ENCODE data around the gene SLC17A3.
A peak's percentile ranks its signal among the peaks of the same experiment; 100 is the strongest.

SLC17A3 gene

DNA sequence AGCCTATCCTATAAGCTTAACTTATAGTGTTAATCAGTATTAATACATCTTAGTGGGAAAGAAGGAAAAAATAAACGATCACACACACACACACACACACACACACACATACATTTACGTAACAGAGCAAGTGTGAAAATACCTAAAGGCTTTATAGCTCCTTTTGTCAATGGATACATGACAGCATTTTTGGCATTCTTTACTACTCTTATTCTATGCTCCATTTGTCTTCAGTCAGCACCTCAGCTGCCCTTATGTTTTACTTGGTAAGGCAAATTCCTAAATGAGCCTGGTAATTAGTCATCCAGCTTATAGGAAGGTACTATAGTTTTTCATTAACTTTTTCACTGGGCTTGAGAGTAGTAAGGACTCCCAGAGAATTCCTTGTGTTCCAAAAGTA lies 25.1 kb upstream of the SLC17A3 start:
- no peak overlapping the region for H3K9ac ChIP-seq (ENCODE audit: insufficient read length, low read depth)
- H3K36me3 ChIP-seq (ENCODE audit: insufficient read depth, insufficient read length, low read length), result no peaks in the 10 kb centered on the region
- H3K27me3 ChIP-seq (ENCODE audit: insufficient read depth, insufficient read length), result no peaks in the 10 kb centered on the region
- H3K9me3 ChIP-seq (ENCODE audit: insufficient read depth, low read length), result no peaks in the 10 kb centered on the region
- H3K4me3 ChIP-seq (ENCODE audit: insufficient read length, low read depth), result no peak overlapping the region
- peak; percentile 38 for DNase-seq (ENCODE audit: low read depth, low spot score)
- no peak for TF ChIP-seq YY1 (IDR thresholded peaks at IDR 0.05; ENCODE audit: insufficient read depth, insufficient read length)
- TF ChIP-seq ZNF274 (IDR thresholded peaks at IDR 0.05; ENCODE audit: low read depth, low read length), result no peak
- TF ChIP-seq SUZ12 (IDR thresholded peaks at IDR 0.05; ENCODE audit: extremely low read depth, insufficient read depth, insufficient read length), result no peak
- H3K4me1 ChIP-seq (ENCODE audit: insufficient read depth, insufficient read length), result no peaks in the 10 kb centered on the region

GRCh38 chr6:25898289-25898977 lies 24.4 kb upstream of the SLC17A3 start:
- TF ChIP-seq YY1 (IDR thresholded peaks at IDR 0.05; ENCODE audit: insufficient read depth, insufficient read length) (no peak), SUZ12 (IDR thresholded peaks at IDR 0.05; ENCODE audit: extremely low read depth, insufficient read depth, insufficient read length) (no peak), ZNF274 (IDR thresholded peaks at IDR 0.05; ENCODE audit: low read depth, low read length) (no peak)
- Histone ChIP-seq H3K36me3 (ENCODE audit: insufficient read depth, insufficient read length, low read length) (no peaks in the 10 kb centered on the region), H3K9me3 (ENCODE audit: insufficient read depth, low read length) (no peaks in the 10 kb centered on the region), H3K4me1 (ENCODE audit: insufficient read depth, insufficient read length) (no peaks in the 10 kb centered on the region), H3K27me3 (ENCODE audit: insufficient read depth, insufficient read length) (no peaks in the 10 kb centered on the region), H3K9ac (ENCODE audit: insufficient read length, low read depth) (no peak overlapping the region), H3K4me3 (ENCODE audit: insufficient read length, low read depth) (no peak overlapping the region)
- DNase-seq (ENCODE audit: low read depth, low spot score), result no peak

GRCh38 chr6:25896252-25896651 lies 22.2 kb upstream of the SLC17A3 start:
- Histone ChIP-seq H3K9me3 (ENCODE audit: insufficient read depth, low read length) (no peaks in the 10 kb centered on the region), H3K9ac (ENCODE audit: insufficient read length, low read depth) (no peak overlapping the region), H3K4me3 (ENCODE audit: insufficient read length, low read depth) (no peak overlapping the region), H3K4me1 (ENCODE audit: insufficient read depth, insufficient read length) (no peaks in the 10 kb centered on the region), H3K27me3 (ENCODE audit: insufficient read depth, insufficient read length) (no peaks in the 10 kb centered on the region), H3K36me3 (ENCODE audit: insufficient read depth, insufficient read length, low read length) (no peaks in the 10 kb centered on the region)
- DNase-seq (ENCODE audit: low read depth, low spot score), result no peak
- TF ChIP-seq SUZ12 (IDR thresholded peaks at IDR 0.05; ENCODE audit: extremely low read depth, insufficient read depth, insufficient read length) (no peak), ZNF274 (IDR thresholded peaks at IDR 0.05; ENCODE audit: low read depth, low read length) (no peak), YY1 (IDR thresholded peaks at IDR 0.05; ENCODE audit: insufficient read depth, insufficient read length) (no peak)

- no peak for DNase-seq (ENCODE audit: low read depth, low spot score)
Observed at GRCh38 chr6:25895771-25896170, 21.7 kb upstream of the SLC17A3 start.

DNA sequence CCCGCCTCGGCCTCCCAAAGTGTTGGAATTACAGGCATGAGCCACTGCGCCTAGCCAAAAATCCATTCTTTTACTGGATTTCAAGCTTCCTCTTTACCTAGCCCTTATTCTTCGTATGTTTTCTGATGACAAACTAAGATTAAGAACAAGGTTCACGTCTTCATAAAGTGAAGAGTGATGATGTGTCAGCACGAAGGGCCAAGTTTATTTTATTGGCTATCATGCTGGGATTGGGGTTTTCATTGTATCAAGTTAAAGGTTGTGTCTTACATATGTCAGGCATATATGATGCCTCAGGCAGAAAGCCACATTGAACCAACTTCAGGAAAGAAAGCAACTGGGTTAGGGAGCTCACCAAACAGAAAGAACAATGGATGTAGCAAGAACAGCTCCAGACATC lies 19.7 kb upstream of the SLC17A3 start:
- H3K9ac ChIP-seq (ENCODE audit: insufficient read length, low read depth), result no peak overlapping the region
- H3K4me3 ChIP-seq (ENCODE audit: insufficient read length, low read depth), result no peak overlapping the region
- no peaks in the 10 kb centered on the region for H3K36me3 ChIP-seq (ENCODE audit: insufficient read depth, insufficient read length, low read length)
- H3K9me3 ChIP-seq (ENCODE audit: insufficient read depth, low read length), result no peaks in the 10 kb centered on the region
- no peaks in the 10 kb centered on the region for H3K4me1 ChIP-seq (ENCODE audit: insufficient read depth, insufficient read length)
- no peak for DNase-seq (ENCODE audit: low read depth, low spot score)
- no peak for TF ChIP-seq YY1 (IDR thresholded peaks at IDR 0.05; ENCODE audit: insufficient read depth, insufficient read length)
- TF ChIP-seq SUZ12 (IDR thresholded peaks at IDR 0.05; ENCODE audit: extremely low read depth, insufficient read depth, insufficient read length), result no peak
- no peak for TF ChIP-seq ZNF274 (IDR thresholded peaks at IDR 0.05; ENCODE audit: low read depth, low read length)
- no peaks in the 10 kb centered on the region for H3K27me3 ChIP-seq (ENCODE audit: insufficient read depth, insufficient read length)

More at GRCh38 chr6:25895771-25896170, 21.7 kb upstream of the SLC17A3 start:
- Histone ChIP-seq H3K9ac (ENCODE audit: insufficient read length, low read depth) (no peak overlapping the region), H3K27me3 (ENCODE audit: insufficient read depth, insufficient read length) (no peaks in the 10 kb centered on the region), H3K9me3 (ENCODE audit: insufficient read depth, low read length) (no peaks in the 10 kb centered on the region), H3K36me3 (ENCODE audit: insufficient read depth, insufficient read length, low read length) (no peaks in the 10 kb centered on the region), H3K4me3 (ENCODE audit: insufficient read length, low read depth) (no peak overlapping the region), H3K4me1 (ENCODE audit: insufficient read depth, insufficient read length) (no peaks in the 10 kb centered on the region)
- TF ChIP-seq SUZ12 (IDR thresholded peaks at IDR 0.05; ENCODE audit: extremely low read depth, insufficient read depth, insufficient read length) (no peak), YY1 (IDR thresholded peaks at IDR 0.05; ENCODE audit: insufficient read depth, insufficient read length) (no peak), ZNF274 (IDR thresholded peaks at IDR 0.05; ENCODE audit: low read depth, low read length) (no peak)

- Histone ChIP-seq H3K4me1 (ENCODE audit: insufficient read depth, insufficient read length) (no peaks in the 10 kb centered on the region), H3K27me3 (ENCODE audit: insufficient read depth, insufficient read length) (no peaks in the 10 kb centered on the region), H3K9ac (ENCODE audit: insufficient read length, low read depth) (no peak overlapping the region), H3K36me3 (ENCODE audit: insufficient read depth, insufficient read length, low read length) (no peaks in the 10 kb centered on the region), H3K4me3 (ENCODE audit: insufficient read length, low read depth) (no peak overlapping the region), H3K9me3 (ENCODE audit: insufficient read depth, low read length) (no peaks in the 10 kb centered on the region)
- no peak for TF ChIP-seq SUZ12 (IDR thresholded peaks at IDR 0.05; ENCODE audit: extremely low read depth, insufficient read depth, insufficient read length)
- no peak for TF ChIP-seq YY1 (IDR thresholded peaks at IDR 0.05; ENCODE audit: insufficient read depth, insufficient read length)
- TF ChIP-seq ZNF274 (IDR thresholded peaks at IDR 0.05; ENCODE audit: low read depth, low read length), result no peak
- no peak for DNase-seq (ENCODE audit: low read depth, low spot score)
Observed at GRCh38 chr6:25892877-25893276, 18.8 kb upstream of the SLC17A3 start.

DNA sequence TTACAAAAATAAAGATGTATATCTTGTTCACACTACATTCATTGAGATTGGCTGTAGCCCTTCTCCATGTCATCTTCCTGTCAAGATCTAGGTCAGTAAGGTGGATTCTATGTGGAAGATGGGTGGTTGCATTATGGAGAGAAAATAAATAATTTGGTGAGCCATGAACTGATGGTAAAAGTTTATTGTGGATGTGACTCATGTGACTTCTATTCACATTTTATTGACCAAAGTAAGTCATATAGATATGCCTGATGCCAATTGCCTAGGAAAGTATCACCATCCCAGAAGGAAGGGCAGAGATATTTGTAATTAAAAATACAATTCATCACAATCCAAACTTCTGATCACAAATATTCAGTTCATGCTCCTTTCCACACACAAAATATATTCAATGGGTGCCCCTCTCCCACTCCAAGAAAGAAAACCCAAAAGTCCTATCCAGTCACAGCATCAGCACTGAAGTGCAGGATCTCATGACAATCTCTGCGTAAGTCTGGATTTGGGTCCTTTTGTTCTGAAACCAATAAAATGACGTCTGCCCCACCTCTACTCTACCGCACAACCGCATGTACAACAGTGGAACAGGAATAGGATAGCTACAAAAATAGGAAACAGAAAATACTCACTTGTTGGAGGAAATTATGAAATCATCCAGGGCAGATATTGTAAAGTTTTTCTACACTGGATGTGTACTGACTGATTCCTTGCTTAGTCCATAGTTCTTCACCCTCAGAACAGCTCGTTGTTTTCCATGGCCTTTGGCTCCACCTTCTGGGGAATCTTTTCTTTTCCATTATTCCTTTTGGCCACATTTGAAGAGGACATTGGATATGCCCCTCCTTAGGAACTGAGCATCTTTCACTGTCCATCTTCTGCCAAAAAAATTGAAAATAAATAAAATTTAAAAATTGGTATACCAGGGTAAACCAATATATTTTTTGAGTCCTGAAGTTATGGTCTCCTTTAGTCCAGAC lies 16.1 kb upstream of the SLC17A3 start:
- TF ChIP-seq ZNF274 (IDR thresholded peaks at IDR 0.05; ENCODE audit: low read depth, low read length), result no peak
- TF ChIP-seq SUZ12 (IDR thresholded peaks at IDR 0.05; ENCODE audit: extremely low read depth, insufficient read depth, insufficient read length), result no peak
- TF ChIP-seq YY1 (IDR thresholded peaks at IDR 0.05; ENCODE audit: insufficient read depth, insufficient read length), result no peak
- DNase-seq (ENCODE audit: low read depth, low spot score), result no peak
- no peak overlapping the region for H3K4me3 ChIP-seq (ENCODE audit: insufficient read length, low read depth)
- H3K9ac ChIP-seq (ENCODE audit: insufficient read length, low read depth), result no peak overlapping the region
- no peaks in the 10 kb centered on the region for H3K4me1 ChIP-seq (ENCODE audit: insufficient read depth, insufficient read length)
- H3K9me3 ChIP-seq (ENCODE audit: insufficient read depth, low read length), result no peaks in the 10 kb centered on the region
- H3K27me3 ChIP-seq (ENCODE audit: insufficient read depth, insufficient read length), result no peaks in the 10 kb centered on the region
- no peaks in the 10 kb centered on the region for H3K36me3 ChIP-seq (ENCODE audit: insufficient read depth, insufficient read length, low read length)

Data from NT2/D1 (cell line).